Lung (tissue), 12 donors: Measurements from ENCODE around the gene HCRTR2. TPM values are rescaled to one million over a fixed set of nuclear protein-coding genes. Genes with fewer than 3 reads are reported as not detected.

Experiments used
- ATAC-seq: fragments of 200-7000 bp; cut with Tn5 transposase; one replicate; pipeline ENCODE4 v1.9.1; 2020; ENCODE audit warnings: moderate number of reproducible peaks; ENCODE audit not compliant: insufficient read depth, low FRiP score
- DNase-seq, 3 donors: peaks; one replicate each; pipeline ENCODE4 v3.0.0-alpha.2; 2013 to 2017
- H3K27ac ChIP-seq, 2 donors: one replicate each; pipeline ENCODE4 v1.5.1; 2013; ENCODE audit warnings: mild to moderate bottlenecking in 2 of 2, moderate library complexity in 2 of 2, control low read depth in 1 of 2, inconsistent platforms in 1 of 2, low read depth in 1 of 2, low read length in 1 of 2
- H3K27me3 ChIP-seq, 3 donors: one replicate each; pipeline ENCODE4 v1.5.1; 2013; ENCODE audit warnings: low read length in 2 of 3; ENCODE audit not compliant: control insufficient read depth in 3 of 3, insufficient read depth in 3 of 3
- H3K36me3 ChIP-seq, 4 donors: one replicate each; pipeline ENCODE4 v1.5.1; 2013; ENCODE audit warnings: low read length in 4 of 4, mild to moderate bottlenecking in 1 of 4, moderate library complexity in 1 of 4; ENCODE audit not compliant: control insufficient read depth in 4 of 4, insufficient read depth in 4 of 4
- H3K4me1 ChIP-seq, 5 donors: one replicate each; pipeline ENCODE4 v1.5.1; 2013; ENCODE audit warnings: low read length in 5 of 5, mild to moderate bottlenecking in 2 of 5, moderate library complexity in 1 of 5; ENCODE audit not compliant: control insufficient read depth in 5 of 5, insufficient read depth in 5 of 5
- H3K4me3 ChIP-seq: one replicate; pipeline ENCODE4 v1.5.1; 2013; ENCODE audit warnings: mild to moderate bottlenecking, control low read depth, moderate library complexity
- H3K9ac ChIP-seq, 2 donors: one replicate each; pipeline ENCODE4 v1.5.1; 2013; ENCODE audit warnings: low read length in 2 of 2, control low read depth in 1 of 2; ENCODE audit not compliant: insufficient read depth in 1 of 2
- H3K9me3 ChIP-seq, 4 donors: one replicate each; pipeline ENCODE4 v1.5.1; 2013; ENCODE audit warnings: low read length in 3 of 4, mild to moderate bottlenecking in 1 of 4, moderate library complexity in 1 of 4; ENCODE audit not compliant: control insufficient read depth in 4 of 4, insufficient read depth in 3 of 4
- WGBS, 2 donors: extraction: QIAGEN DNeasy Blood & Tissue Kit; methylation state at CpG; one replicate each; pipeline ENCODE4 v1.1.7; 2013; 5-methylcytosine and 5-hydroxymethylcytosine counted together
- polyA plus RNA-seq, 2 donors: library from polyadenylated mRNA; stranded (reverse); fragments of 200-250 nt; gene quantifications; one replicate each; pipeline ENCODE4 v1.2.1, GENCODE V29; 2013
- total RNA-seq, 2 donors: library from RNA; depleted of rRNA in 1 of 2; stranded (reverse); fragments of >200 nt in 1 of 2; gene quantifications; one replicate each; pipeline ENCODE4 v1.2.1, GENCODE V29; 2014 to 2021
- TF ChIP-seq, protein P1 (sequence below): IDR thresholded peaks from 2 replicates; pipeline ENCODE4 v1.5.1; 2012; ENCODE audit warnings: mild to moderate bottlenecking; ENCODE audit errors: control extremely low read depth, extremely low read depth
- donor health status: control.
- donor health status: control.
- donor health status: Bipolar disorder and iron deficiency.
- donor health status: healthy.
- donor health status: DM: yes; HTN: yes; CAD: no.

The HCRTR2 gene
- total and polyA plus RNA-seq, 4 donors, result not detected

DNA sequence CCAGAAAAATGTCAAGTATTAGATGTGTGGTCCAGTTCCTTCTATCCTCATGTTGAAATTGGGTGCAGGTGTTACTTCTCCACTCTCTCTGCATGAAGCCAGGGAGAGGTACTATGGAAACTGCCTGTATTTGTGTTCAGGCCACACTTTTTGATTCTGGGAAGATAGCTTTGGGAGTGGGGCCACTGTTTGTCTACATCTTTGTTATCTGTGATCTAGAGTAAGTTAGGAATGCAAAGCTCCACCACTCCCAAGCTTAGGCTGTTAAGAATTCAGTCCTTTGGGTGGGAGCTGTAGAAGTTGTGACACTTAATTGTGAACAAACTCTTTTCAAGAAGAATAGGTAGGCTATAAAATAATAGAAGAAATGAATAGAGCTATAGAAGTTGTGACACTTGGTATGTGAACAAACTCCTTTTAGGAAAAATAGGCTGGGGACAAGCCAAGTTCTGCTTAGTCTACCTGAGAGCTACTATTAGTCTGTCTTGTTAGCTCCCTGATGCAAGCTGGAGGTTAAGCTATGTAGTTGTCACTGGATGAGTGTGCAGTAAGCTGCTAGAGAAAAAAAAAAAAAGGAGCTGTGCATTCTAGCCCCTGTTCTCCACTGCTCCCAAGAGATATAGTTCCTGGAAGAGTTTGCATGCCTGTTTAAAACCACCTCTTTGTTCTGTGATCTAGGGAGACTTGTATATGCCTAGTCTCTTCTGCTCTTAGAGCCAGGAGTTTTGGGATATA lies 145.8 kb downstream of the HCRTR2 start:
- no peak for DNase-seq
- H3K4me1 ChIP-seq, result no peaks in the 10 kb centered on the region
- H3K27me3 ChIP-seq, result no peaks in the 10 kb centered on the region

DNA sequence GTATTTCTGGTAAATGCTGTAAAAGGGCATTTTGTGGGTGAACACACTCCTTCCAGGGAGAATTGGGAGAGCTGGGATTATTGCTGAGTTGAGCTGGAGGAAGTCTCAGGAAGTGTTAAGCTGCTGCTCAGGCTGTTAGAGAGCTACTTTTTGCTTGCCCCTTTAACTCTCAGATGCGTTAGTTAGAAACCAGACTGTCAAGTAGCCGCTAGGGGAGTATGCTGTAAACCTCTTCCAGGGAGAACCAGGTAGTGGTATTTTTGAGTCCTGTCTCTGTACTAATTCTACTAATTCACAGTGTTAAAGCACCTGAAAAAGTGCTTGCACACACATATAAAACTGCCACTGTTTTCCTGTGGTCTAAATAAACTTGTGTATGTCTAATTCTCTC lies 146.4 kb downstream of the HCRTR2 start:
- DNase-seq (no peak), ATAC-seq (no peak)
- TF ChIP-seq, protein P1, sequence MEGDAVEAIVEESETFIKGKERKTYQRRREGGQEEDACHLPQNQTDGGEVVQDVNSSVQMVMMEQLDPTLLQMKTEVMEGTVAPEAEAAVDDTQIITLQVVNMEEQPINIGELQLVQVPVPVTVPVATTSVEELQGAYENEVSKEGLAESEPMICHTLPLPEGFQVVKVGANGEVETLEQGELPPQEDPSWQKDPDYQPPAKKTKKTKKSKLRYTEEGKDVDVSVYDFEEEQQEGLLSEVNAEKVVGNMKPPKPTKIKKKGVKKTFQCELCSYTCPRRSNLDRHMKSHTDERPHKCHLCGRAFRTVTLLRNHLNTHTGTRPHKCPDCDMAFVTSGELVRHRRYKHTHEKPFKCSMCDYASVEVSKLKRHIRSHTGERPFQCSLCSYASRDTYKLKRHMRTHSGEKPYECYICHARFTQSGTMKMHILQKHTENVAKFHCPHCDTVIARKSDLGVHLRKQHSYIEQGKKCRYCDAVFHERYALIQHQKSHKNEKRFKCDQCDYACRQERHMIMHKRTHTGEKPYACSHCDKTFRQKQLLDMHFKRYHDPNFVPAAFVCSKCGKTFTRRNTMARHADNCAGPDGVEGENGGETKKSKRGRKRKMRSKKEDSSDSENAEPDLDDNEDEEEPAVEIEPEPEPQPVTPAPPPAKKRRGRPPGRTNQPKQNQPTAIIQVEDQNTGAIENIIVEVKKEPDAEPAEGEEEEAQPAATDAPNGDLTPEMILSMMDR, result no peak
- Histone ChIP-seq H3K27ac (no peak overlapping the region), H3K4me1 (no peaks in the 10 kb centered on the region), H3K9me3 (no peaks in the 10 kb centered on the region), H3K4me3 (no peak overlapping the region), H3K36me3 (no peaks in the 10 kb centered on the region), H3K27me3 (no peaks in the 10 kb centered on the region), H3K9ac (no peak overlapping the region)
- 43 to 65% methylated on average over 2 of the region's 2 CpGs for WGBS, 2 donors

More for the DNA sequence above, 145.8 kb downstream of the HCRTR2 start:
- Histone ChIP-seq H3K9me3 (no peaks in the 10 kb centered on the region), H3K36me3 (no peaks in the 10 kb centered on the region), H3K9ac (no peak overlapping the region), H3K4me3 (no peak overlapping the region), H3K27ac (no peak overlapping the region)
- TF ChIP-seq, protein P1, result no peak
- no peak for ATAC-seq

DNA sequence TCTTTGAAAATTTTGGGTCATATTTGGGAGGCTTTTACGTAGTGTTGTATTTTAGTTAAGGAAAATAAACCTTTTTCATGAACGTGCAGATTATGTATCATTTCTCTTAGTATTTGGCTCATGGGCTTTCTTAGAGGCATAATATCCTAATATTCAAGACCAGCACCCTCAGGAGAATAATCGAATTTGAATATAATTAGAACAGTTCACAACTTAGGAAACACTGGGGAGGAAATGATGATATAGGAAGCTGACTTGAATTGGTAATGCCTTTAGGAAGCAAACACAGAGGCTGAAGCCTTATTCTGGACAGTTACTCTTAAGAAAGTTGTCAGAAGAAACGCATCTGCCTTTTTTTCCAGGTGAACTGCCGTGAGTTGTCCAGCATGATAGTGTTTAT lies 152.9 kb downstream of the HCRTR2 start, which contains the start of gene GFRAL:
TSS of gene GFRAL (plus strand) at position 301 of the 400 bp plus-strand sequence. CDS start at position 387, 86 bp downstream.
- ATAC-seq, result no peak
- no peaks in the 10 kb centered on the region for H3K36me3 ChIP-seq
- DNase-seq, result no peak
- TF ChIP-seq, protein P1, result no peak
- H3K9me3 ChIP-seq, result no peaks in the 10 kb centered on the region
- no peak within 1 kb of the TSS for H3K4me3 ChIP-seq
- no peak within 1 kb of the TSS for H3K9ac ChIP-seq
- WGBS, 2 donors, result 73 to 80% methylated on average over 5 of the region's 5 CpGs
- H3K27ac ChIP-seq, result no peak within 1 kb of the TSS
- no peaks in the 10 kb centered on the region for H3K27me3 ChIP-seq
- no peaks in the 10 kb centered on the region for H3K4me1 ChIP-seq

Other genes starting within 250 kb of the HCRTR2 start
- not detected for gene GFRAL, start 153.0 kb downstream of the HCRTR2 start, total RNA-seq
- gene GFRAL, start 153.0 kb downstream of the HCRTR2 start, polyA plus RNA-seq, result not detected